ENCODE results near the gene THPO. TPM values are rescaled to one million over a fixed set of nuclear protein-coding genes. Genes with fewer than 3 reads are reported as not detected.

The THPO gene
- total RNA-seq, 1 donor from 2014 or later: 0.41 TPM

DNA sequence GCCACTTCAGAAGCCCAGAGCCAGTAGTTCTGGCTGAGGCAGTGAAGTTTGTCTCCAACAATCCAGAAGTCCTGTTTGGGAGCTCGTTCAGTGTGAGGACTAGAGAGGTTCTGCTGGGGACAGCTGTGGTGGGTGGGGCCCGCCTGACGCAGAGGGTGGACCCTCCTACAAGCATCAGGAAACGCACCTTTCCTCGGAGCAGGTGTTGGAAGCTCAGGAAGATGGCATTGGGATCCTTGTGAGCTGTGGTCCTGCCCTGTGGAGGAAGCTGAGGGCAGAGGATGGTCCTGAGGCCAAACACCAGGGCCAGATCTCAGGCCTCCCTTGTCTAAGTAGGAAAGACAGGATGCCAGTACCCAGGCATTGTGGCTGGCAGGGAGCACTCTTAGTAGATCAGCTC is 5.1 kb downstream of the THPO start:
- Mint-ChIP-seq H3K4me1 (ENCODE audit: unreplicated experiment) (peaks cover 29% of the 10 kb centered on the region), H3K27me3 (peaks cover 22% of the 10 kb centered on the region), H3K9me3 (no peaks in the 10 kb centered on the region), H3K4me3 (no peak overlapping the region), H3K36me3 (peaks cover 21% of the 10 kb centered on the region), H3K27ac (no peak overlapping the region)
- DNase-seq (ENCODE audit: extremely low spot score, unreplicated experiment): no peak
- TF ChIP-seq, protein P1, sequence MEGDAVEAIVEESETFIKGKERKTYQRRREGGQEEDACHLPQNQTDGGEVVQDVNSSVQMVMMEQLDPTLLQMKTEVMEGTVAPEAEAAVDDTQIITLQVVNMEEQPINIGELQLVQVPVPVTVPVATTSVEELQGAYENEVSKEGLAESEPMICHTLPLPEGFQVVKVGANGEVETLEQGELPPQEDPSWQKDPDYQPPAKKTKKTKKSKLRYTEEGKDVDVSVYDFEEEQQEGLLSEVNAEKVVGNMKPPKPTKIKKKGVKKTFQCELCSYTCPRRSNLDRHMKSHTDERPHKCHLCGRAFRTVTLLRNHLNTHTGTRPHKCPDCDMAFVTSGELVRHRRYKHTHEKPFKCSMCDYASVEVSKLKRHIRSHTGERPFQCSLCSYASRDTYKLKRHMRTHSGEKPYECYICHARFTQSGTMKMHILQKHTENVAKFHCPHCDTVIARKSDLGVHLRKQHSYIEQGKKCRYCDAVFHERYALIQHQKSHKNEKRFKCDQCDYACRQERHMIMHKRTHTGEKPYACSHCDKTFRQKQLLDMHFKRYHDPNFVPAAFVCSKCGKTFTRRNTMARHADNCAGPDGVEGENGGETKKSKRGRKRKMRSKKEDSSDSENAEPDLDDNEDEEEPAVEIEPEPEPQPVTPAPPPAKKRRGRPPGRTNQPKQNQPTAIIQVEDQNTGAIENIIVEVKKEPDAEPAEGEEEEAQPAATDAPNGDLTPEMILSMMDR (conservative IDR thresholded peaks at IDR 0.05): no peak

DNA sequence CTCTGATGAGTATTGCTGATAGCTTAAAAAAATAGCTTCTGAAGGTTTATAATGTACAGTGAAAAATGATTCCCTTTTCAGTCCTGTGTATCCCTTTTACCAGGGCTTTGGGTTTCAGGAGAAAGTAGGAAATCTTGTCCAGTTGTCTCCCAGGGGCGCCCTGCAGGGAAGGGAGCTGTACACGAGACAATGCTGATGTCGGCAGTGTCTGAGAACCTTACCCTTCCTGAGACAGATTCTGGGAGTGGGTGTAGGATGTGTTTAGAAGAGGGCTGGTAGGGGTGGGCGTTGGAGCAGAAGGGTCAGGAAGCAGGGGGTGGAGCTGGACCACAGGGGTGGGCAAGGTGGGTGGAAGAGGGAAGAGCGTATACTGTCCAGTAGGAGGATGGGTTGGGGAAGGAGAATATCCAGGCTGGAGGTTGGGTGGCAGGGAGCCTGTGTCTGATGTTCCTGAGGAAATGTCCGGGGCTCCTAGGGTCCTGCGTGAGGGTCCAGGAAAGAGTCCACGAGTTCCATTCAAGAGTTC is 5.6 kb downstream of the THPO start:
- H3K27me3 Mint-ChIP-seq: peaks cover 22% of the 10 kb centered on the region
- DNase-seq (ENCODE audit: extremely low spot score, unreplicated experiment): no peak
- TF ChIP-seq, protein P1 (conservative IDR thresholded peaks at IDR 0.05): no peak
- H3K4me3 Mint-ChIP-seq: peak overlapping the region; percentile 56
- H3K27ac Mint-ChIP-seq: no peak overlapping the region
- H3K9me3 Mint-ChIP-seq: no peaks in the 10 kb centered on the region
- peaks cover 24% of the 10 kb centered on the region for H3K36me3 Mint-ChIP-seq
- H3K4me1 Mint-ChIP-seq (ENCODE audit: unreplicated experiment): peaks cover 28% of the 10 kb centered on the region

- Mint-ChIP-seq H3K27ac (peak overlapping the region; percentile 82), H3K27me3 (peaks cover 18% of the 10 kb centered on the region), H3K36me3 (peaks cover 30% of the 10 kb centered on the region), H3K4me3 (peak overlapping the region; percentile 56), H3K9me3 (no peaks in the 10 kb centered on the region), H3K4me1 (ENCODE audit: unreplicated experiment) (peaks cover 33% of the 10 kb centered on the region)
- TF ChIP-seq, protein P1 (conservative IDR thresholded peaks at IDR 0.05): peak; percentile 94
- DNase-seq (ENCODE audit: extremely low spot score, unreplicated experiment): no peak
These were observed 6.4 kb downstream of the THPO start for GRCh38 chr3:184371570-184372018.

DNA sequence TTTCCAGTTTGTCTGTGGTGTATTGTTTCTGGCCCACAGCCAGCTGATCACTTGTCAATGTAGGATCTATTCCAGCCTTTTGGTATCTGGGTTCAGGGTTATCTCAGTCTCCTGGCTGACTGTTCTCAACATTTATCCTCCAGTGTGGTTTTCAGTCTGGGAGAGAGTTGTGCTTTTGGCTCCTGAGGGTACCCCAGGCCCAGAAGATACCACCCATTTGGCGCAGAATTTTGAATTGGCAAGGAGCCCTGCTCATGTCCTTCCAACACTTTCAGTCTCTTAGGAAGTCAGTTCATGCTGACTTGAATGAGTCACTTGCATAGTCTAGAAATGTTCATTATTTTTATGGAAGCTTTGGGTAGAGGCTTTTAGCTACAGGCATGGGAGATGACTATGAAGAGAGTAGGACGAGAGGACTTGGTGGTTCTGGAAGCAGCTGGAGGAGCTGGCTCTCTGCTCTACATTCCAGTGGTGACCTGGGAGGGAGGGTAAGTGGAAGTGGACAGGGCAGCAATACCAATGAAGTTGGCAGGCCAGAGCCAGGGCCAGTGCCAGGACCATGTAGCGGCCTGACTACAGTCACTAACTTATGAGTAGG is 9.3 kb downstream of the THPO start:
- TF ChIP-seq, protein P1 (conservative IDR thresholded peaks at IDR 0.05): no peak
- H3K9me3 Mint-ChIP-seq: no peaks in the 10 kb centered on the region
- H3K27ac Mint-ChIP-seq: no peak overlapping the region
- H3K27me3 Mint-ChIP-seq: peaks cover 4% of the 10 kb centered on the region
- H3K4me1 Mint-ChIP-seq (ENCODE audit: unreplicated experiment): peaks cover 36% of the 10 kb centered on the region
- peaks cover 45% of the 10 kb centered on the region for H3K36me3 Mint-ChIP-seq
- DNase-seq (ENCODE audit: extremely low spot score, unreplicated experiment): no peak
- H3K4me3 Mint-ChIP-seq: no peak overlapping the region

GRCh38 chr3:184368116-184368515 is 9.9 kb downstream of the THPO start:
- Mint-ChIP-seq H3K4me1 (ENCODE audit: unreplicated experiment) (peaks cover 36% of the 10 kb centered on the region), H3K4me3 (no peak overlapping the region), H3K36me3 (peaks cover 45% of the 10 kb centered on the region), H3K27me3 (peaks cover 4% of the 10 kb centered on the region), H3K27ac (no peak overlapping the region), H3K9me3 (no peaks in the 10 kb centered on the region)
- DNase-seq (ENCODE audit: extremely low spot score, unreplicated experiment): no peak
- TF ChIP-seq, protein P1 (conservative IDR thresholded peaks at IDR 0.05): no peak

Data from type B pancreatic cell (in vitro differentiated cells).